Neuronal stem cell (in vitro differentiated cells): ENCODE results near the gene CLASP1.
A peak's percentile ranks its signal among the peaks of the same experiment; 100 is the strongest.
"Not testable (repeated sequence)": the region's sequence is repeated elsewhere in the genome, so short reads cannot be mapped to it uniquely, and the experiment has no call there.

Experiments used
- DNase-seq: peaks from one replicate; pipeline ENCODE4 v3.0.0-alpha.2; 2013; ENCODE audit warnings: low spot score
- H2AFZ ChIP-seq: one replicate; pipeline ENCODE4 v1.6.1; 2013; ENCODE audit warnings: mild to moderate bottlenecking, low read length, inconsistent platforms
- H2AK5ac ChIP-seq: 2 replicates; pipeline ENCODE4 v1.6.1; 2013; ENCODE audit warnings: low read depth, mild to moderate bottlenecking, inconsistent platforms, low read length, moderate library complexity, mixed read lengths
- H2BK120ac ChIP-seq: 2 replicates; pipeline ENCODE4 v1.6.1; 2013; ENCODE audit warnings: low read depth, mild to moderate bottlenecking, inconsistent platforms, low read length, moderate library complexity, mixed read lengths
- H2BK12ac ChIP-seq: one replicate; pipeline ENCODE4 v1.6.1; 2013; ENCODE audit warnings: low read length, inconsistent platforms
- H2BK15ac ChIP-seq: 2 replicates; pipeline ENCODE4 v1.6.1; 2013; ENCODE audit warnings: mild to moderate bottlenecking, low read length, inconsistent platforms, mixed read lengths
- H2BK5ac ChIP-seq: one replicate; pipeline ENCODE4 v1.6.1; 2013; ENCODE audit warnings: inconsistent platforms, mild to moderate bottlenecking, low read length, moderate library complexity
- H3K14ac ChIP-seq: one replicate; pipeline ENCODE4 v1.6.1; 2013; ENCODE audit warnings: low read length, inconsistent platforms
- H3K18ac ChIP-seq: 2 replicates; pipeline ENCODE4 v1.6.1; 2013; ENCODE audit warnings: low read length, inconsistent platforms
- H3K23ac ChIP-seq: 2 replicates; pipeline ENCODE4 v1.6.1; 2013; ENCODE audit warnings: low read depth, mild to moderate bottlenecking, mixed read lengths, low read length, inconsistent platforms; ENCODE audit not compliant: poor library complexity
- H3K27ac ChIP-seq: replicated peaks from 3 replicates; pipeline ENCODE4 v1.5.1; 2013; ENCODE audit warnings: low read length, inconsistent platforms
- H3K27me3 ChIP-seq, 3 experiments: 2 replicates each; pipeline ENCODE4 v1.6.1; 2013; ENCODE audit warnings: low read length in 3 of 3, mild to moderate bottlenecking in 2 of 3, inconsistent platforms in 1 of 3, low read depth in 1 of 3, mixed read lengths in 1 of 3, moderate library complexity in 1 of 3; ENCODE audit not compliant: control insufficient read depth in 3 of 3, insufficient read depth in 3 of 3
- H3K36me3 ChIP-seq, 2 donors: replicated peaks in 1 of 2; 2 replicates each; pipeline ENCODE4 v1.6.1; 2013; ENCODE audit warnings: low read length in 2 of 2; ENCODE audit not compliant: control insufficient read depth in 2 of 2, insufficient read depth in 2 of 2
- H3K4ac ChIP-seq: 2 replicates; pipeline ENCODE4 v1.6.1; 2013; ENCODE audit warnings: inconsistent platforms, mild to moderate bottlenecking, low read length, moderate library complexity
- H3K4me1 ChIP-seq, 2 donors: 1 replicate in 1 of 2; 2 replicates in 1 of 2; pipeline ENCODE4 v1.6.1; 2013; ENCODE audit warnings: low read length in 2 of 2, low read depth in 1 of 2; ENCODE audit not compliant: control insufficient read depth in 2 of 2, insufficient read depth in 1 of 2
- H3K4me2 ChIP-seq: one replicate; pipeline ENCODE4 v1.6.1; 2013; ENCODE audit warnings: mild to moderate bottlenecking, low read length, inconsistent platforms; ENCODE audit not compliant: insufficient read depth, poor library complexity, severe bottlenecking
- H3K4me3 ChIP-seq, 2 donors: 2 replicates each; pipeline ENCODE4 v1.5.1; 2013; ENCODE audit warnings: low read length in 2 of 2, mild to moderate bottlenecking in 2 of 2, inconsistent platforms in 1 of 2, moderate library complexity in 1 of 2
- H3K79me1 ChIP-seq: one replicate; pipeline ENCODE4 v1.6.1; 2013; ENCODE audit warnings: low read depth, mild to moderate bottlenecking, inconsistent platforms, low read length, moderate library complexity
- H3K9ac ChIP-seq: one replicate; pipeline ENCODE4 v1.6.1; 2013; ENCODE audit warnings: mild to moderate bottlenecking, low read depth, low read length, inconsistent platforms; ENCODE audit not compliant: poor library complexity
- H3K9me3 ChIP-seq, 2 donors: replicated peaks in 1 of 2; 2 replicates each; pipeline versions ENCODE3 to v1.6.1; 2013; ENCODE audit warnings: low read length in 2 of 2, mild to moderate bottlenecking in 2 of 2, inconsistent platforms in 1 of 2, low read depth in 1 of 2, mixed read lengths in 1 of 2, moderate library complexity in 1 of 2; ENCODE audit not compliant: control insufficient read depth in 2 of 2, insufficient read depth in 1 of 2
- H4K8ac ChIP-seq: one replicate; pipeline ENCODE4 v1.6.1; 2013; ENCODE audit warnings: low read depth, mild to moderate bottlenecking, inconsistent platforms, low read length, moderate library complexity
- H4K91ac ChIP-seq: one replicate; pipeline ENCODE4 v1.6.1; 2013; ENCODE audit warnings: low read length, low read depth, mild to moderate bottlenecking, inconsistent platforms; ENCODE audit not compliant: poor library complexity
- WGBS, 2 donors: extraction: QIAGEN DNeasy Blood & Tissue Kit; methylation state at CpG; one replicate each; pipeline ENCODE4 v1.1.7; 2013; ENCODE audit warnings: missing lambda C conversion rate in 2 of 2, mixed read lengths in 1 of 2; ENCODE audit not compliant: insufficient read length in 2 of 2, insufficient replicate concordance in 1 of 2; ENCODE audit errors: extremely low coverage in 2 of 2; 5-methylcytosine and 5-hydroxymethylcytosine counted together

Gene CLASP1

GRCh38 chr2:121567452-121567851 lies 81.8 kb downstream of the CLASP1 start:
- Histone ChIP-seq H3K4me3 (no peak overlapping the region), H2AFZ (no peak overlapping the region), H3K4ac (no peak overlapping the region)

GRCh38 chr2:121565389-121566250 lies 83.6 kb downstream of the CLASP1 start:
- WGBS, 2 donors = no CpG with 5 or more reads among the region's 5 CpGs
- Histone ChIP-seq H2AK5ac (no peak overlapping the region), H2BK12ac (no peak overlapping the region), H3K9ac (no peak overlapping the region), H3K9me3 (peaks cover 3 to 8% of the 10 kb centered on the region in 2 donors), H3K36me3 (peaks cover 0 to 9% of the 10 kb centered on the region in 2 donors), H4K91ac (no peak overlapping the region), H3K4me1 (peaks cover 7% of the 10 kb centered on the region in 2 donors), H3K4ac (no peak overlapping the region), H3K18ac (peak overlapping the region; percentile 11), H4K8ac (no peak overlapping the region), H3K27me3 (no peaks in the 10 kb centered on the region), H3K79me1 (peaks cover 2% of the 10 kb centered on the region), H2AFZ (no peak overlapping the region), H3K4me2 (no peak overlapping the region), H2BK5ac (no peak overlapping the region), H2BK15ac (no peak overlapping the region), H3K23ac (no peak overlapping the region), H3K27ac (no peak overlapping the region), H3K14ac (no peak overlapping the region), H3K4me3 (no peak overlapping the region), H2BK120ac (no peak overlapping the region)
- DNase-seq = no peak

More at GRCh38 chr2:121567452-121567851, 81.8 kb downstream of the CLASP1 start:
- no peak overlapping the region for H3K14ac ChIP-seq
- peaks cover 2% of the 10 kb centered on the region for H3K79me1 ChIP-seq
- H2BK5ac ChIP-seq = no peak overlapping the region
- no peak overlapping the region for H4K91ac ChIP-seq
- H3K23ac ChIP-seq = no peak overlapping the region
- no peak for DNase-seq
- H2BK12ac ChIP-seq = no peak overlapping the region
- H3K27me3 ChIP-seq = no peaks in the 10 kb centered on the region
- peaks cover 0 to 9% of the 10 kb centered on the region in 2 donors for H3K36me3 ChIP-seq
- no peak overlapping the region for H3K27ac ChIP-seq
- no peak overlapping the region for H3K9ac ChIP-seq
- H2BK15ac ChIP-seq = no peak overlapping the region
- H4K8ac ChIP-seq = no peak overlapping the region
- no peak overlapping the region for H3K4me2 ChIP-seq
- no CpG with 5 or more reads among the region's 7 CpGs for WGBS, 2 donors
- H2BK120ac ChIP-seq = no peak overlapping the region
- H3K4me1 ChIP-seq = peaks cover 7% of the 10 kb centered on the region in 2 donors
- H3K18ac ChIP-seq = no peak overlapping the region
- no peak overlapping the region for H2AK5ac ChIP-seq
- H3K9me3 ChIP-seq = peaks cover 3 to 8% of the 10 kb centered on the region in 2 donors

GRCh38 chr2:121564905-121565304 lies 84.4 kb downstream of the CLASP1 start:
- Histone ChIP-seq H3K36me3 (peaks cover 0 to 4% of the 10 kb centered on the region in 2 donors), H2BK15ac (no peak overlapping the region), H3K4ac (no peak overlapping the region), H3K79me1 (peaks cover 2% of the 10 kb centered on the region), H3K9ac (no peak overlapping the region), H3K23ac (no peak overlapping the region), H2BK5ac (no peak overlapping the region), H4K8ac (no peak overlapping the region), H4K91ac (no peak overlapping the region), H3K4me2 (no peak overlapping the region), H2BK120ac (no peak overlapping the region), H2AFZ (no peak overlapping the region), H3K27me3 (no peaks in the 10 kb centered on the region), H3K14ac (no peak overlapping the region), H3K18ac (no peak overlapping the region), H3K4me3 (no peak overlapping the region), H3K27ac (no peak overlapping the region), H3K9me3 (peaks cover 3 to 8% of the 10 kb centered on the region in 2 donors), H2BK12ac (no peak overlapping the region), H3K4me1 (peaks cover 7% of the 10 kb centered on the region in 2 donors), H2AK5ac (no peak overlapping the region)
- no CpG with 5 or more reads among the region's 3 CpGs for WGBS, 2 donors
- DNase-seq = no peak

- WGBS, 2 donors = no CpG with 5 or more reads among the region's 1 CpG
- H3K4me1 ChIP-seq, H2AFZ ChIP-seq, H3K9me3 ChIP-seq, H4K91ac ChIP-seq, H3K27ac ChIP-seq, H2BK120ac ChIP-seq, H2AK5ac ChIP-seq, H3K18ac ChIP-seq, H3K4me3 ChIP-seq, DNase-seq, H3K9ac ChIP-seq, H3K14ac ChIP-seq, H3K36me3 ChIP-seq, H2BK12ac ChIP-seq, H4K8ac ChIP-seq, H3K4ac ChIP-seq, H3K27me3 ChIP-seq, H3K23ac ChIP-seq, H3K4me2 ChIP-seq, H2BK15ac ChIP-seq, H3K79me1 ChIP-seq, H2BK5ac ChIP-seq: not testable (repeated sequence)
These were observed 85.5 kb downstream of the CLASP1 start for GRCh38 chr2:121563754-121564153.
